Naive thymus-derived CD8-positive, alpha-beta T cell (primary cell): ENCODE results near the gene TMEFF2. TPM values are rescaled to one million over a fixed set of nuclear protein-coding genes. Genes with fewer than 3 reads are reported as not detected.

ENCODE experiments used
- ATAC-seq, 2 donors: fragments of 150-1000 bp; cut with Tn5 transposase in 1 of 2; sonication (Bioruptor Pico), chemical (Tn5 transposase) in 1 of 2; 1 replicate in 1 of 2; 2 replicates in 1 of 2; pipeline ENCODE4 v1.10.0; 2021; ENCODE audit warnings: mild to moderate bottlenecking in 2 of 2, moderate library complexity in 2 of 2
- POLR2A ChIA-PET: fragments of 350-600 bp; sonication (Branson Sonifier 250); formaldehyde crosslinking; loops from one replicate; lab custom pipeline; 2021; ENCODE audit warnings: antibody characterized with exemption; lab: Charles Lee
- DNase-seq, 10 donors: peaks; one replicate each; pipeline versions ENCODE4 v3.0.0 to v3.0.0-alpha.2; 2020 to 2022
- H3K27ac Mint-ChIP-seq, 10 donors: one replicate each; pipeline ENCODE4 v1.8.0; 2020 to 2022; ENCODE audit warnings: mild to moderate bottlenecking in 10 of 10, mixed read lengths in 10 of 10, moderate library complexity in 4 of 10, inconsistent platforms in 1 of 10
- H3K27me3 Mint-ChIP-seq, 5 donors: one replicate each; pipeline ENCODE4 v1.8.0; 2021 to 2022; ENCODE audit warnings: mixed read lengths in 5 of 5
- H3K36me3 Mint-ChIP-seq, 3 donors: one replicate each; pipeline ENCODE4 v1.8.0; 2020 to 2022; ENCODE audit warnings: mixed read lengths in 3 of 3, mild to moderate bottlenecking in 2 of 3, inconsistent platforms in 1 of 3
- H3K4me1 Mint-ChIP-seq, 4 donors: one replicate each; pipeline ENCODE4 v1.8.0; 2021 to 2022; ENCODE audit warnings: mixed read lengths in 4 of 4
- H3K4me3 Mint-ChIP-seq, 10 donors: one replicate each; pipeline ENCODE4 v1.8.0; 2020 to 2022; ENCODE audit warnings: mild to moderate bottlenecking in 10 of 10, mixed read lengths in 10 of 10, moderate library complexity in 6 of 10, inconsistent platforms in 1 of 10
- H3K9me3 Mint-ChIP-seq, 9 donors: one replicate each; pipeline ENCODE4 v1.8.0; 2020 to 2022; ENCODE audit warnings: mixed read lengths in 9 of 9, mild to moderate bottlenecking in 3 of 9, inconsistent platforms in 1 of 9, moderate library complexity in 1 of 9
- polyA plus RNA-seq, 3 donors: library from polyadenylated mRNA; unstranded; fragments of 300-500 nt; fragmentation: Illumina TruSeq; gene quantifications; one replicate each; pipeline ENCODE4 v1.2.3, GENCODE V29; 2021
- total RNA-seq, 8 experiments: library from RNA in 2 of 8; stranded (reverse) in 2 of 8; gene quantifications; one replicate each; pipeline ENCODE4 v1.2.3 and lab custom pipeline; 2021 to 2026

The TMEFF2 gene
- total and polyA plus RNA-seq, 5 experiments from 2014 or later: not detected

GRCh38 chr2:192038110-192038509, 156.6 kb downstream of the TMEFF2 start:
- Mint-ChIP-seq H3K27ac (no peak overlapping the region), H3K4me1 (no peaks in the 10 kb centered on the region), H3K4me3 (no peak overlapping the region), H3K27me3 (peaks cover 0 to 1% (median 0%) of the 10 kb centered on the region in 5 donors), H3K36me3 (no peaks in the 10 kb centered on the region), H3K9me3 (no peaks in the 10 kb centered on the region)
- DNase-seq (no peak), ATAC-seq (no peak)
- POLR2A ChIA-PET: no interaction called here

- H3K9me3 Mint-ChIP-seq: no peaks in the 10 kb centered on the region
- no peak overlapping the region for H3K4me3 Mint-ChIP-seq
- peaks cover 0 to 1% (median 0%) of the 10 kb centered on the region in 5 donors for H3K27me3 Mint-ChIP-seq
- POLR2A ChIA-PET: no interaction called here
- ATAC-seq (no peak), DNase-seq (no peak)
- no peaks in the 10 kb centered on the region for H3K4me1 Mint-ChIP-seq
- H3K27ac Mint-ChIP-seq: no peak overlapping the region
- H3K36me3 Mint-ChIP-seq: no peaks in the 10 kb centered on the region
Measured at GRCh38 chr2:192035731-192036442, 158.8 kb downstream of the TMEFF2 start.

GRCh38 chr2:192030856-192031255, 163.9 kb downstream of the TMEFF2 start:
- Mint-ChIP-seq H3K4me3 (no peak overlapping the region), H3K36me3 (no peaks in the 10 kb centered on the region), H3K27me3 (peaks cover 0 to 14% (median 4%) of the 10 kb centered on the region in 5 donors), H3K9me3 (no peaks in the 10 kb centered on the region), H3K27ac (no peak overlapping the region), H3K4me1 (no peaks in the 10 kb centered on the region)
- DNase-seq (no peak), ATAC-seq (no peak)
- POLR2A ChIA-PET: no interaction called here

GRCh38 chr2:192030289-192030688, 164.4 kb downstream of the TMEFF2 start:
- no peak for DNase-seq
- H3K9me3 Mint-ChIP-seq: no peaks in the 10 kb centered on the region
- H3K4me1 Mint-ChIP-seq: no peaks in the 10 kb centered on the region
- H3K36me3 Mint-ChIP-seq: no peaks in the 10 kb centered on the region
- no peak overlapping the region for H3K4me3 Mint-ChIP-seq
- ATAC-seq: no peak
- peaks cover 0 to 14% (median 4%) of the 10 kb centered on the region in 5 donors for H3K27me3 Mint-ChIP-seq
- no peak overlapping the region for H3K27ac Mint-ChIP-seq
- POLR2A ChIA-PET: no interaction called here

GRCh38 chr2:192029089-192029488, 165.6 kb downstream of the TMEFF2 start:
- Mint-ChIP-seq H3K27ac (no peak overlapping the region), H3K4me1 (no peaks in the 10 kb centered on the region), H3K36me3 (no peaks in the 10 kb centered on the region), H3K9me3 (no peaks in the 10 kb centered on the region), H3K4me3 (no peak overlapping the region), H3K27me3 (peaks cover 0 to 17% (median 6%) of the 10 kb centered on the region in 5 donors)
- POLR2A ChIA-PET: no interaction called here
- DNase-seq: no peak
- no peak for ATAC-seq

GRCh38 chr2:192026825-192027120, 168.0 kb downstream of the TMEFF2 start:
- Mint-ChIP-seq H3K36me3 (no peaks in the 10 kb centered on the region), H3K27me3 (peaks cover 0 to 17% (median 6%) of the 10 kb centered on the region in 5 donors), H3K27ac (no peak overlapping the region), H3K4me1 (no peaks in the 10 kb centered on the region), H3K4me3 (no peak overlapping the region), H3K9me3 (no peaks in the 10 kb centered on the region)
- POLR2A ChIA-PET: no interaction called here
- no peak for ATAC-seq
- DNase-seq: no peak

- Mint-ChIP-seq H3K27ac (no peak overlapping the region), H3K27me3 (peaks cover 0 to 17% (median 6%) of the 10 kb centered on the region in 5 donors), H3K4me1 (no peaks in the 10 kb centered on the region), H3K4me3 (no peak overlapping the region), H3K9me3 (no peaks in the 10 kb centered on the region), H3K36me3 (no peaks in the 10 kb centered on the region)
- ATAC-seq (no peak), DNase-seq (no peak)
- POLR2A ChIA-PET: no interaction called here
Measured at GRCh38 chr2:192026059-192026824, 168.5 kb downstream of the TMEFF2 start.

- peaks cover 0 to 16% (median 6%) of the 10 kb centered on the region in 5 donors for H3K27me3 Mint-ChIP-seq
- no peak overlapping the region for H3K27ac Mint-ChIP-seq
- ATAC-seq: no peak
- no peaks in the 10 kb centered on the region for H3K9me3 Mint-ChIP-seq
- no peaks in the 10 kb centered on the region for H3K36me3 Mint-ChIP-seq
- no peaks in the 10 kb centered on the region for H3K4me1 Mint-ChIP-seq
- H3K4me3 Mint-ChIP-seq: no peak overlapping the region
- DNase-seq: no peak
- POLR2A ChIA-PET: no interaction called here
Measured at GRCh38 chr2:192025637-192026036, 169.1 kb downstream of the TMEFF2 start.

GRCh38 chr2:192023006-192023405, 171.7 kb downstream of the TMEFF2 start:
- H3K27me3 Mint-ChIP-seq: peaks cover 0 to 9% (median 4%) of the 10 kb centered on the region in 5 donors
- H3K4me3 Mint-ChIP-seq: no peak overlapping the region
- no peaks in the 10 kb centered on the region for H3K36me3 Mint-ChIP-seq
- H3K27ac Mint-ChIP-seq: no peak overlapping the region
- ATAC-seq: no peak
- no peaks in the 10 kb centered on the region for H3K9me3 Mint-ChIP-seq
- no peaks in the 10 kb centered on the region for H3K4me1 Mint-ChIP-seq
- DNase-seq: no peak
- POLR2A ChIA-PET: no interaction called here

- no peaks in the 10 kb centered on the region for H3K36me3 Mint-ChIP-seq
- H3K27me3 Mint-ChIP-seq: peaks cover 0 to 9% (median 0%) of the 10 kb centered on the region in 5 donors
- no peaks in the 10 kb centered on the region for H3K9me3 Mint-ChIP-seq
- H3K27ac Mint-ChIP-seq: no peak overlapping the region
- DNase-seq (no peak), ATAC-seq (no peak)
- H3K4me1 Mint-ChIP-seq: no peaks in the 10 kb centered on the region
- H3K4me3 Mint-ChIP-seq: no peak overlapping the region
- POLR2A ChIA-PET: no interaction called here
Measured at GRCh38 chr2:192017844-192018243, 176.9 kb downstream of the TMEFF2 start.

GRCh38 chr2:192016265-192016664, 178.5 kb downstream of the TMEFF2 start:
- no peak overlapping the region for H3K27ac Mint-ChIP-seq
- no peaks in the 10 kb centered on the region for H3K4me1 Mint-ChIP-seq
- H3K9me3 Mint-ChIP-seq: no peaks in the 10 kb centered on the region
- ATAC-seq: no peak
- no peak overlapping the region for H3K4me3 Mint-ChIP-seq
- no peaks in the 10 kb centered on the region for H3K36me3 Mint-ChIP-seq
- POLR2A ChIA-PET: no interaction called here
- H3K27me3 Mint-ChIP-seq: peaks cover 0 to 9% (median 0%) of the 10 kb centered on the region in 5 donors
- DNase-seq: no peak

- no peaks in the 10 kb centered on the region for H3K9me3 Mint-ChIP-seq
- H3K4me3 Mint-ChIP-seq: no peak overlapping the region
- no peaks in the 10 kb centered on the region for H3K36me3 Mint-ChIP-seq
- H3K27ac Mint-ChIP-seq: no peak overlapping the region
- ATAC-seq (no peak), DNase-seq (no peak)
- peaks cover 0 to 9% (median 2%) of the 10 kb centered on the region in 5 donors for H3K27me3 Mint-ChIP-seq
- H3K4me1 Mint-ChIP-seq: no peaks in the 10 kb centered on the region
- POLR2A ChIA-PET: no interaction called here
Measured at GRCh38 chr2:192013211-192013610, 181.5 kb downstream of the TMEFF2 start.

GRCh38 chr2:192011196-192011595, 183.5 kb downstream of the TMEFF2 start:
- Mint-ChIP-seq H3K4me3 (no peak overlapping the region), H3K27me3 (peaks cover 0 to 8% (median 2%) of the 10 kb centered on the region in 5 donors), H3K9me3 (no peaks in the 10 kb centered on the region), H3K27ac (no peak overlapping the region), H3K36me3 (no peaks in the 10 kb centered on the region), H3K4me1 (no peaks in the 10 kb centered on the region)
- POLR2A ChIA-PET: no interaction called here
- ATAC-seq (no peak), DNase-seq (no peak)
